MM.1S (cell line): ENCODE data around the gene MAMLD1.

Experiments used
- DNase-seq: peaks from one replicate; pipeline ENCODE4 v3.0.0-alpha.2; 2015
- H2AFZ ChIP-seq: fragments of 300-600 bp; sonication (generic); 2 replicates; pipeline ENCODE4 v1.6.0; 2016; ENCODE audit warnings: antibody characterized with exemption, low read length
- H3F3A ChIP-seq: fragments of 300-600 bp; sonication (generic); 2 replicates; pipeline ENCODE4 v1.6.1; 2016; ENCODE audit warnings: mild to moderate bottlenecking, antibody characterized with exemption, low read length, moderate library complexity, mixed read lengths; ENCODE audit not compliant: insufficient read depth
- H3K27ac ChIP-seq: fragments of 300-600 bp; sonication (generic); 2 replicates; pipeline ENCODE4 v1.5.1; 2016; ENCODE audit warnings: mild to moderate bottlenecking, low read length
- H3K27me3 ChIP-seq: fragments of 300-600 bp; sonication (generic); replicated peaks from 2 replicates; pipeline ENCODE4 v1.6.0; 2016; ENCODE audit warnings: low read length; ENCODE audit not compliant: insufficient read depth
- H3K36me3 ChIP-seq: fragments of 300-600 bp; sonication (generic); replicated peaks from 2 replicates; pipeline ENCODE4 v1.6.1; 2016; ENCODE audit warnings: mild to moderate bottlenecking, low read length, mixed read lengths; ENCODE audit not compliant: insufficient read depth
- H3K4me1 ChIP-seq: fragments of 300-600 bp; sonication (generic); 2 replicates; pipeline ENCODE4 v1.6.1; 2016; ENCODE audit warnings: low read length, mixed read lengths
- H3K4me2 ChIP-seq: fragments of 300-600 bp; sonication (generic); 2 replicates; pipeline ENCODE4 v1.6.0; 2016; ENCODE audit warnings: low read depth, low read length
- H3K4me3 ChIP-seq: fragments of 300-600 bp; sonication (generic); 2 replicates; pipeline ENCODE4 v1.5.1; 2016; ENCODE audit warnings: low read length, mixed read lengths
- H3K79me2 ChIP-seq: fragments of 300-600 bp; sonication (generic); 2 replicates; pipeline ENCODE4 v1.6.1; 2016; ENCODE audit warnings: mixed run types, low read length, mixed read lengths
- H3K9ac ChIP-seq: fragments of 300-600 bp; sonication (generic); 2 replicates; pipeline ENCODE4 v1.6.1; 2016; ENCODE audit warnings: low read length, mixed read lengths
- H3K9me2 ChIP-seq: fragments of 300-600 bp; sonication (generic); replicated peaks from 2 replicates; pipeline ENCODE4 v1.6.1; 2016; ENCODE audit warnings: mild to moderate bottlenecking, low read length, mixed read lengths; ENCODE audit not compliant: insufficient read depth
- H3K9me3 ChIP-seq: fragments of 300-600 bp; sonication (generic); replicated peaks from 2 replicates; pipeline ENCODE4 v1.6.1; 2016; ENCODE audit warnings: mild to moderate bottlenecking, low read length, mixed read lengths; ENCODE audit not compliant: insufficient read depth
- H4K20me1 ChIP-seq: fragments of 300-600 bp; sonication (generic); 2 replicates; pipeline ENCODE4 v1.6.1; 2016; ENCODE audit warnings: mild to moderate bottlenecking, low read length, moderate library complexity, mixed read lengths; ENCODE audit not compliant: insufficient read depth
- CTCF ChIP-seq: fragments of 300-600 bp; sonication (generic); IDR thresholded peaks from 2 replicates; pipeline ENCODE4 v1.5.1; 2016; ENCODE audit warnings: antibody characterized with exemption, low read length, mixed read lengths
- EZH2 ChIP-seq: fragments of 300-600 bp; sonication (generic); optimal IDR thresholded peaks from 2 replicates; pipeline ENCODE3; 2017; ENCODE audit warnings: low read depth, mild to moderate bottlenecking, antibody characterized with exemption, low read length, mixed read lengths
- EZH2phosphoT487 ChIP-seq: fragments of 300-600 bp; sonication (generic); IDR thresholded peaks from 2 replicates; pipeline ENCODE4 v1.6.1; 2018; ENCODE audit warnings: antibody characterized with exemption, low read length

MAMLD1 gene

DNA sequence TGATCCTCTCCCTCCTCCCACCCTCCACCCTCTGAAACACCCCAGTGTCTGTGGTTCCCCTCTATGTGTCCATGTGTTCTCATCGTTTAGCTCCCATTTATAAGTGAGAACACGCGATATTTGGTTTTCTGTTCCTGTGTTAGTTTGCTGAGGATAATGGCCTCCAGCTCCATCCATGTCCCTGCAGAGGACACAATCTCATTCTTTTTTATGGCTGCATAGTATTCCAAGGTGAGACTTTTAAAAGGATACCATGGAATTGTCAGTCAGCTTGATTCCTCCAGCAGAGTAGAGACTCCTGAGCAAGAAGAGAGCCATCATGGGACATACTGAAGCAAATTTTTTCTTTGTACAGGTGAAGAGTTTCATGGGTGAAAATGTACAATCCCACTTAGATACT, 166.5 kb downstream of the MAMLD1 start:
- no peak overlapping the region for H3K4me2 ChIP-seq
- H3K27me3 ChIP-seq: no peaks in the 10 kb centered on the region
- no peaks in the 10 kb centered on the region for H3K4me1 ChIP-seq
- no peaks in the 10 kb centered on the region for H3K9me2 ChIP-seq
- H3K79me2 ChIP-seq: no peaks in the 10 kb centered on the region
- no peaks in the 10 kb centered on the region for H4K20me1 ChIP-seq
- TF ChIP-seq CTCF (no peak), EZH2 (no peak), EZH2phosphoT487 (no peak)
- no peak overlapping the region for H3K9ac ChIP-seq
- H2AFZ ChIP-seq: no peak overlapping the region
- no peak overlapping the region for H3K4me3 ChIP-seq
- no peak for DNase-seq
- no peaks in the 10 kb centered on the region for H3K36me3 ChIP-seq
- no peak overlapping the region for H3K27ac ChIP-seq
- H3F3A ChIP-seq: no peaks in the 10 kb centered on the region
- no peaks in the 10 kb centered on the region for H3K9me3 ChIP-seq

DNA sequence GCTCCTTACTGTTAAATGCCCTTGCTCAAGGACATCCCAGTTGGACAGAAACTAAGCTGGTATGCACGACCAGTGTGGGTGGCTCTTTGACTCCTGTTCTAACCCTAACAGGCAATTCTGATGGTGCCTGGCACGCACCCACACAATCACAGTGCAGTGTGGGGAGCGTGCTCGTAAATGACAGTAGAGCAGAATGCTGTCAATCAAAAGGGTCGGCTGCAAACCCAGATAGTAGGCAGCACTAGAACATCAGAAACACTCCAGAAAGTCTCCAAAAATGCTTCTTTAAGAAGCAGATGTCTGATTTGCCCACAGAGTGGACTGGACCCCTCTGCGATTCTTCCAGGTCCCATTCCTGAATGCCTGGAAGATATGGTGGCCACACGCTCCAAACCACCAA, 167.7 kb downstream of the MAMLD1 start:
- DNase-seq: no peak
- no peak overlapping the region for H3K9ac ChIP-seq
- no peaks in the 10 kb centered on the region for H3K4me1 ChIP-seq
- H3K27ac ChIP-seq: no peak overlapping the region
- H3K36me3 ChIP-seq: no peaks in the 10 kb centered on the region
- no peak for TF ChIP-seq EZH2phosphoT487
- TF ChIP-seq EZH2: no peak
- TF ChIP-seq CTCF: no peak
- H3K9me3 ChIP-seq: no peaks in the 10 kb centered on the region
- no peaks in the 10 kb centered on the region for H3F3A ChIP-seq
- no peaks in the 10 kb centered on the region for H4K20me1 ChIP-seq
- H3K27me3 ChIP-seq: no peaks in the 10 kb centered on the region
- H3K4me2 ChIP-seq: no peak overlapping the region
- no peak overlapping the region for H3K4me3 ChIP-seq
- no peaks in the 10 kb centered on the region for H3K9me2 ChIP-seq
- H3K79me2 ChIP-seq: no peaks in the 10 kb centered on the region
- no peak overlapping the region for H2AFZ ChIP-seq

GRCh38 chrX:150531467-150531866, 168.3 kb downstream of the MAMLD1 start:
- Histone ChIP-seq H3K4me1 (no peaks in the 10 kb centered on the region), H3K27me3 (no peaks in the 10 kb centered on the region), H3K27ac (no peak overlapping the region), H3K9ac (no peak overlapping the region), H3K79me2 (no peaks in the 10 kb centered on the region), H3K9me2 (no peaks in the 10 kb centered on the region), H3K4me3 (no peak overlapping the region), H4K20me1 (no peaks in the 10 kb centered on the region), H3K9me3 (no peaks in the 10 kb centered on the region), H3F3A (no peaks in the 10 kb centered on the region), H3K36me3 (no peaks in the 10 kb centered on the region), H2AFZ (no peak overlapping the region), H3K4me2 (no peak overlapping the region)
- TF ChIP-seq CTCF: no peak
- TF ChIP-seq EZH2phosphoT487: no peak
- TF ChIP-seq EZH2: no peak
- DNase-seq: no peak

DNA sequence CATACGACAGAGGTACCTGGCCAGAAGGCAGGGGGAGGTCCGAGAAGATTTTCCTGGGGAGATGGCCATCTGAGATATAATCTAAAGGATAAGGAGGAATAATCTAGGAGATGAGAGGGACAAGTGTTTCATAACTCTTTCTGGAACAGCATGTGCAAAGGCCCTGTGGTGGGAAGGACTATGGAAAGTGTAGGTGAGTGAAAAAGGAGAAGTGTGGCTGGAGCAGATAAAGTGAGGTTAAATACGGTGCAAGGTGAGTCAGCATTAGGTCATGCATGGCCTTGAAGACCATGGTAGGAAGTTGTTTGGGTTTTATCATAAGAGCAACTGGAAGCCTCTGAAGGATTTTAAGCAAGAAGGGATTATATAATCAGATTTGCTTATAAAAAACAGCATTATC, 170.7 kb downstream of the MAMLD1 start:
- TF ChIP-seq EZH2: no peak
- TF ChIP-seq EZH2phosphoT487: no peak
- no peak for TF ChIP-seq CTCF
- Histone ChIP-seq H3K36me3 (no peaks in the 10 kb centered on the region), H3K9me2 (no peaks in the 10 kb centered on the region), H3K4me3 (no peak overlapping the region), H3K9ac (no peak overlapping the region), H3F3A (no peaks in the 10 kb centered on the region), H2AFZ (no peak overlapping the region), H3K4me1 (no peaks in the 10 kb centered on the region), H4K20me1 (no peaks in the 10 kb centered on the region), H3K27me3 (no peaks in the 10 kb centered on the region), H3K27ac (no peak overlapping the region), H3K79me2 (no peaks in the 10 kb centered on the region), H3K9me3 (no peaks in the 10 kb centered on the region), H3K4me2 (no peak overlapping the region)
- no peak for DNase-seq
